Suprapubic skin (tissue), 4 donors: ENCODE results near the gene AIG1. TPM values are rescaled to one million over a fixed set of nuclear protein-coding genes. Genes with fewer than 3 reads are reported as not detected.

Source experiments
- DNase-seq, 2 donors: peaks; one replicate each; pipeline ENCODE4 v3.0.0-alpha.2; 2019; ENCODE audit warnings: low spot score in 2 of 2
- H3K27ac ChIP-seq: fragments of 200-600 bp; sonication (generic); one replicate; pipeline ENCODE4 v1.5.1; 2019
- H3K27me3 ChIP-seq: fragments of 200-600 bp; sonication (generic); one replicate; pipeline ENCODE4 v1.5.1; 2019
- H3K36me3 ChIP-seq: fragments of 200-600 bp; sonication (generic); one replicate; pipeline ENCODE4 v1.5.1; 2019
- H3K4me1 ChIP-seq: fragments of 200-600 bp; sonication (generic); one replicate; pipeline ENCODE4 v1.5.1; 2019
- H3K4me3 ChIP-seq: fragments of 200-600 bp; sonication (generic); one replicate; pipeline ENCODE4 v1.5.1; 2019; ENCODE audit warnings: mild to moderate bottlenecking
- H3K9me3 ChIP-seq: fragments of 200-600 bp; sonication (generic); one replicate; pipeline ENCODE4 v1.5.1; 2019
- EP300 ChIP-seq: sonication (generic); formaldehyde crosslinking; IDR thresholded peaks from one replicate; pipeline ENCODE4 v1.6.1; 2017; ENCODE audit warnings: antibody characterized with exemption
- POLR2A ChIP-seq, 2 donors: fragments of 450-650 bp; IDR thresholded peaks; one replicate each; pipeline ENCODE4 v1.6.1; 2017; ENCODE audit warnings: antibody characterized with exemption in 2 of 2, mild to moderate bottlenecking in 2 of 2, moderate library complexity in 2 of 2
- POLR2AphosphoS5 ChIP-seq, 3 donors: sonication (generic); formaldehyde crosslinking; IDR thresholded peaks; one replicate each; pipeline ENCODE4 v1.6.1; 2017; ENCODE audit warnings: antibody characterized with exemption in 3 of 3
- WGBS: methylation state at CpG from one replicate; pipeline ENCODE4 v1.1.5; 2018; 5-methylcytosine and 5-hydroxymethylcytosine counted together
- total RNA-seq, 4 donors: library from RNA; depleted of rRNA; stranded (reverse); fragments of >200 nt; gene quantifications; one replicate each; pipeline ENCODE4 v1.1.0, GENCODE V29; 2016
- TF ChIP-seq, protein P1 (sequence below), 2 donors: fragments of 200-600 bp in 1 of 2; fragments of 450-650 bp in 1 of 2; sonication (generic) in 1 of 2; IDR thresholded peaks; one replicate each; pipeline ENCODE4 v1.5.1; 2016 to 2019; ENCODE audit warnings: antibody characterized with exemption in 2 of 2, mild to moderate bottlenecking in 1 of 2, moderate library complexity in 1 of 2

AIG1 gene
- total RNA-seq, 4 donors from 2014 or later = 14.5 to 22.1 (median 19.7) TPM

DNA sequence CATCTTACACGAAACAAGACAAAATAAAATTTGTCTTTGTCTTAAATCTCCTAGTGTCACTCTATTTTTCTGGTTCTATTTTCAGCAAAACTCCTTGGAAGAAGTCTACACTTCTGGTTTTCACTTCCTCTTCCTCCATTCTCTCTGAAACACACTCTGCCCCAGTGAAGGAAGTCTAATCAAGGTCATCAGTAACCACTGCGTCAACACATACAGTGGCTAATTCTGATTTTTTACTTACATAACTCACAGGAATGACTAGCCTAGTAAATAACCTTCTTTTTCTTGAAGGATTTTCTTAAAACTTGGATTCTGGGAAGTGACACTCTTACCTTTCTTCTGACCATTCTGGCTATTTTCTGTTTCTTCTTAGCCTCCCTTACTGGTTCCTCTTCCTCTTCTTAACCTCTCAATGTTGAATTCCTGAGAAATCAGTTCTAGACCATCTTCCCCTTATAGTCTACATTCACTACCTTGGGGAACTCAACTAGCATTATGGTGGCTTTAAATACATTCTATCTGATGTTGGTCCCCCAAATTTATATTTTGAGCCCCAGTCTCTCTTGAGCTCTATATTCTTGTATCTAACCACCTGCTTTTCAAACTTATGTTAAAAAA lies 37.5 kb downstream of the AIG1 start:
- no peaks in the 10 kb centered on the region for H3K9me3 ChIP-seq
- TF ChIP-seq POLR2AphosphoS5 (IDR thresholded peaks at IDR 0.05) = no peak
- no peak for TF ChIP-seq POLR2A (IDR thresholded peaks at IDR 0.05)
- no peak for TF ChIP-seq EP300
- 73% methylated on average over 2 of the region's 2 CpGs for WGBS
- no peak for DNase-seq
- H3K4me1 ChIP-seq = no peaks in the 10 kb centered on the region
- no peaks in the 10 kb centered on the region for H3K27me3 ChIP-seq
- H3K36me3 ChIP-seq = no peaks in the 10 kb centered on the region
- H3K27ac ChIP-seq = no peak overlapping the region
- H3K4me3 ChIP-seq = no peak overlapping the region

DNA sequence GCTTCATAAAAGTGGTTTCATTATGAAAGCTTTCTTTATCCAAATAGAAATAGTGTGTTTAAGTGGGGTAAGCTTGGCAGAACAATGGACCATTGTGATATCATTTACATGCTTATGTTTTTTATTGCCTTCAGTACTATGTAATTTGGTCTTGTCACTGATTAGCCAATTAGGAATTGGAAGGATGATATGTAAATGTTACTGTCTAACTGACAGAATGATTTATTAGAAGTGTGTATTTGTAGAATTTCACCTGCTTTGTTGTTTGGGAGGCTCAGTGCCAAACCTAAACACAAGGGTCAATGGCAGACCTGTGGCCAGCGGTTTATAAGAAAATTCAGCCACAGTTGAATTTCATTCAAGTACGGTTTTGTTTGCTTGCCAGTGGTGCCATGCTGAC lies 39.0 kb downstream of the AIG1 start:
- TF ChIP-seq EP300 = no peak
- TF ChIP-seq POLR2A (IDR thresholded peaks at IDR 0.05) = no peak
- no peak for TF ChIP-seq POLR2AphosphoS5 (IDR thresholded peaks at IDR 0.05)
- TF ChIP-seq, protein P1, sequence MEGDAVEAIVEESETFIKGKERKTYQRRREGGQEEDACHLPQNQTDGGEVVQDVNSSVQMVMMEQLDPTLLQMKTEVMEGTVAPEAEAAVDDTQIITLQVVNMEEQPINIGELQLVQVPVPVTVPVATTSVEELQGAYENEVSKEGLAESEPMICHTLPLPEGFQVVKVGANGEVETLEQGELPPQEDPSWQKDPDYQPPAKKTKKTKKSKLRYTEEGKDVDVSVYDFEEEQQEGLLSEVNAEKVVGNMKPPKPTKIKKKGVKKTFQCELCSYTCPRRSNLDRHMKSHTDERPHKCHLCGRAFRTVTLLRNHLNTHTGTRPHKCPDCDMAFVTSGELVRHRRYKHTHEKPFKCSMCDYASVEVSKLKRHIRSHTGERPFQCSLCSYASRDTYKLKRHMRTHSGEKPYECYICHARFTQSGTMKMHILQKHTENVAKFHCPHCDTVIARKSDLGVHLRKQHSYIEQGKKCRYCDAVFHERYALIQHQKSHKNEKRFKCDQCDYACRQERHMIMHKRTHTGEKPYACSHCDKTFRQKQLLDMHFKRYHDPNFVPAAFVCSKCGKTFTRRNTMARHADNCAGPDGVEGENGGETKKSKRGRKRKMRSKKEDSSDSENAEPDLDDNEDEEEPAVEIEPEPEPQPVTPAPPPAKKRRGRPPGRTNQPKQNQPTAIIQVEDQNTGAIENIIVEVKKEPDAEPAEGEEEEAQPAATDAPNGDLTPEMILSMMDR (IDR thresholded peaks at IDR 0.05) = no peak
- H3K27me3 ChIP-seq = no peaks in the 10 kb centered on the region
- H3K36me3 ChIP-seq = no peaks in the 10 kb centered on the region
- H3K9me3 ChIP-seq = no peaks in the 10 kb centered on the region
- no peak overlapping the region for H3K27ac ChIP-seq
- WGBS = 87% methylated on average over 2 of the region's 2 CpGs
- H3K4me1 ChIP-seq = no peaks in the 10 kb centered on the region
- H3K4me3 ChIP-seq = no peak overlapping the region
- DNase-seq = no peak

DNA sequence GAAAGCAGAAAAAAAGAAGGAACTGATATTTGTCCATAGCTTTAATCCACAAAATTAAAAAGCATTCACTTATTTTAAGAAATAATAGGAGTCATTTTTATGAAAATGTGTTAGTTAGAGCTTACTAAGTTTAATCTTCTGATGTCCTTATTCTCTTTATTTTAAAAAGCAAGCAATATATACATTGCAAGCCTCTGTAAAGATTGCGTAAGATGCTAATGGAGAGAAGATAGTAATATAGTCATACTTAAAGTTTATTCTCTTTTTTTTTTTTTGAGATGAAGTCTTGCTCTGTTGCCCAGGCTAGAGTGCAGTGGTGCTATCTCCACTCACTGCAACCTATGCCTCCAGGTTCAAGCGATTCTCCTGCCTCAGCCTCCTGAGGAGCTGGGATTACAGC lies 39.7 kb downstream of the AIG1 start:
- no peaks in the 10 kb centered on the region for H3K36me3 ChIP-seq
- no peak overlapping the region for H3K27ac ChIP-seq
- over 99% methylated on average over 2 of the region's 2 CpGs for WGBS
- no peak for DNase-seq
- TF ChIP-seq, protein P1 (IDR thresholded peaks at IDR 0.05) = no peak
- no peak for TF ChIP-seq EP300
- no peaks in the 10 kb centered on the region for H3K4me1 ChIP-seq
- no peak overlapping the region for H3K4me3 ChIP-seq
- no peaks in the 10 kb centered on the region for H3K9me3 ChIP-seq
- no peaks in the 10 kb centered on the region for H3K27me3 ChIP-seq

DNA sequence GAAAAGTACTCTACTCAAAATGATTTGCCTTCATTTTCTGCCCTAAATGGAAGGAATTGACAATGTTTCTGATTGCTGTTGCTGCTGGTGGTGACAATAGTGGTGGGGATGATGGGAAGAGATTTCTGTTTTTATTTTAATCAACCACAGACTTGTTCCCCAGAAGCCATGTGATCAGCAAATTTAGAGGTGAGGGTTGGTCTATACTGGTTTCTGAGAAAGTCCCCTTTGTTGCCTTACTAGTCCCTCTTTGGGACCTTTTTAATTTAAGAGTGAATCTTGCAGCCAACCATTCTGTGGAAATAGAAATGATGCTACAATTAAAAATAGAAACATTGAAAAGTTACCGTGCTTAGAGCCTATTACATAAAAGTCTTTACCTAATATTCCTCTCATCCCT lies 43.2 kb downstream of the AIG1 start:
- H3K36me3 ChIP-seq = no peaks in the 10 kb centered on the region
- no peaks in the 10 kb centered on the region for H3K27me3 ChIP-seq
- H3K9me3 ChIP-seq = no peaks in the 10 kb centered on the region
- no peaks in the 10 kb centered on the region for H3K4me1 ChIP-seq
- H3K27ac ChIP-seq = no peak overlapping the region
- H3K4me3 ChIP-seq = no peak overlapping the region
- WGBS = 68% methylated on average over 1 of the region's 1 CpG
- TF ChIP-seq, protein P1 (IDR thresholded peaks at IDR 0.05) = no peak
- TF ChIP-seq POLR2AphosphoS5 (IDR thresholded peaks at IDR 0.05) (no peak), POLR2A (IDR thresholded peaks at IDR 0.05) (no peak), EP300 (no peak)
- DNase-seq = no peak

DNA sequence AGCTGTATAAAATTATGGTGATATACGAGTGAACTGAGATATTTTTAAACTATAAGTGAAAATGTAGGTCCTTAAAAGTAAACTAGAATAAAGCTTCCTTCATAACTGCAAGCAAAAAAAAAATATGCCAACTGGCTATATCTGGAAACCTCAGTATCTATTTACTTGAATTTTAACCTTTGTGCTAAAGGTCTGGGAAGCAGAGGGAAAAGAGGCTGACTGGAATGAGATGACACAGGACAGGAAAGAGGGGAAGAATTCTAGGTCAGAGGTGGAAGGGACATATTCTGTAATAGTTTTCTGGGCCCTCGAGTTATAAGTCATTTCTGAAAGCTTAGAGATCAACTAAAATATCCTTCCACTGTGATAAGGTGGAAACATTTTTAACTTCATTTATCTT lies 46.8 kb downstream of the AIG1 start:
- Histone ChIP-seq H3K4me1 (no peaks in the 10 kb centered on the region), H3K9me3 (no peaks in the 10 kb centered on the region), H3K36me3 (no peaks in the 10 kb centered on the region), H3K27me3 (no peaks in the 10 kb centered on the region), H3K27ac (no peak overlapping the region), H3K4me3 (no peak overlapping the region)
- 64% methylated on average over 2 of the region's 2 CpGs for WGBS
- DNase-seq = no peak
- TF ChIP-seq POLR2AphosphoS5 (IDR thresholded peaks at IDR 0.05) (no peak), EP300 (no peak), POLR2A (IDR thresholded peaks at IDR 0.05) (no peak)
- TF ChIP-seq, protein P1 (IDR thresholded peaks at IDR 0.05) = no peak
